Stimulated activated CD8-positive, alpha-beta memory T cell treated with anti-CD3 and anti-CD28 coated beads, Interleukin-12 subunit alpha, Interleukin-12 subunit beta, amount 100 ng/mL, for 1 hour (primary cell): Measurements from ENCODE around the gene TRAF3IP3.
A peak's percentile ranks its signal among the peaks of the same experiment; 100 is the strongest.
"Not testable (repeated sequence)": the region's sequence is repeated elsewhere in the genome, so short reads cannot be mapped to it uniquely, and the experiment has no call there.

Experiments
- DNase-seq: peaks from one replicate; pipeline ENCODE4 v3.0.0-alpha.2; 2020; ENCODE audit warnings: low read depth

The TRAF3IP3 gene

DNA sequence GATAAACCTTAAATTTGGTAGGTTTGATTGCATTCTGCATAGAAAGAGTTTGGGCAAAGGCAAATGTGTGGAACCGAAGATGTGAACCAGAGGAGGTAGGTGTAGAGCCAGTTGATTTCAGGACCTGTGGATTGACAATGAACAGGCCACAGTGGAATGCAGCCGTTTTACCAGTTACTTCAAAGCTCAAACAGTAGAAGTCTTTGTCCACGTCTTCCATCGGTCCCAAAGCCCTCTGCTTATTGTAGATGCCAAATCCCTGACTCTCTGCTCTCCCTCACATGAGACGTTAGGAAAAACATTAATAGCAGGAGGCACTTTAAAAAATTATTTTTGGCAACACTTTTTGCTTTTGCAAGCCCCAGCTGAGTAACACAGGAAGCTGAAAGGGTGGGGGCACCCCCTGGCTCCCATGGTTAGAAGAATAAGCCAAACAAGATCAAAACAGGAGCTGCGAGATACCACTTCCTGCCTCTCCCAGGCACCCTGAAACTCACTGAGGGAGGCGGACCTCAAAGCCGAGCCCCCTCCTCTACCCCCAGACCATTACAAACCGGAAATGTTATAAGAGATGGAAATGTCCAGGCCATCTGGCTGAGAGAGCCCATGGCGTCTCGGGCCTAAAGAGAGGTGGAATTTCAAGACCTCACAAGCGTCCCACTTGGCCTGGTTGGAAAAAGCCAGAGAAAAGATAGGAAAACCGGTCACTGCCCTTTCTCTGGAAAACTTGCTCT is 13.5 kb downstream of the TRAF3IP3 start:
- peak; percentile 53 for DNase-seq

DNA sequence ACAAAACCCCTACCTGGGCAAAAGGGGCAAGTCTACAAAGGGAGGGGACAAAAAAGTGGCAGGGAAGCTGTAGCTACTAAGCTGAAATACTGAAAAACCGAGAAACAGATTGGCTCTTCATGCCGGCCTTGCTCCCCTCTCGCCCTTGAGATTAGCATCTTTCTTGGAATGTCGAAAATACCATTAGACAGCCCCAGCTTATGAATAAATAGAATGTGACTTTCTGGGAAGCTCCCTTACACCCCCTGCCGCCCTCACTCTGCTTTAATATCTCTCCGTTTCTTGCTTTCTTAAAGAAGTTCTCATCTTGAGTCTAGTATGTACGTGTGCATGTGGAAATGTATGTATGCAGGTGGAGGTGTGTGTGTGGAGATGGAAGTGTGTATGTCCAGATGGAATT is 14.1 kb downstream of the TRAF3IP3 start:
- no peak for DNase-seq

DNA sequence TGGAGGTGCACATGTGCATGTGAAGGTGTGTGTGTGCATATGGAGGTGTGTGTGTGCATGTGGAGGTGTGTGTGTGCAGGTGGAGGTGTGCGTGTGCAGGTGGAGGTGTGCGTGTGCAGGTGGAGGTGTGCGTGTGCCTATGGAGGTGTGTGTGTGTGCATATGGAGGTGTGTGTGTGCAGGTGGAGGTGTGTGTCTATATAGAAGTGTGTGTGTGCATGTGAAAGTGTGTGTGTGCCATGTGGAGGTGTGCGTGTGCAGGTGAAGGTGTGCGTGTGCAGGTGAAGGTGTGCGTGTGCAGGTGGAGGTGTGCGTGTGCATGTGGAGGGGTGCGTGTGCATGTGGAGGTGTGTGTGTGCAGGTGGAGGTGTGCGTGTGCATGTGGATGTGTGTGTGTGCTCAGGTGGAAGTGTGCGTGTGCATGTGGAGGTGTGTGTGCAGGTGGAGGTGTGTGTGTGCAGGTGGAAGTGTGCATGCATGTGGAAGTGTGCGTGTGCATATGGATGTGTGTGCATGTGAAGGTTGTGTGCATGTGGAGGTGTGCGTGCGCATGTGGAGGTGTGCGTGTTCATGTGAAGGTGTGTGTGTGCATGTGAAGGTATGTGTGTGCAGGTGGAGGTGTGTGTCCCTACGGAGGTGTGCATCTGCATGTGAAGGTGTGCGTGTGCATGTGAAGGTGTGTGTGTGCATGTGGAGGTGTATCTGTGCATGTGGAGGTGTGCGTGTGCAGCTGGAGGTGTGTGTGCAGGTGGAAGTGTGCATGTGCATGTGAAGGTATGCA is 15.0 kb downstream of the TRAF3IP3 start:
- DNase-seq = no peak

DNA sequence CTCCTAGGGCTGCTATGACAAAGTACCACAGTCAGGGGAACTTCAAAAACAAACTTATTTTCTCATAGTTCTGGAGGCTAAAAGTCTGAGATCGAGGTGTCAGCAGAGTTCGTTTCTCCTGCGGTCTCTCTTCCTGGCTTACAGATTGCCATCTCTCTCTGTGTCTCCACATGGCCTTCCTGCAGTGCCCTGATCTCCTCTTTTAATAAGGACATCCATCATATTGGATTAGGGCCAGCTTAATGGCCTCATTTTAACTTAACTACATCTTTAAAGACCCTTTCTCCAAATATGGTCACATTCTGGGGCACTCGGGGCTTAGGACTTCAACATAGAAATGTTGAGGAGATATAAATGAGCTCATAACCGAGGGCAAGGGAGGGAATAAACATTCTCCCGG is 16.3 kb downstream of the TRAF3IP3 start:
- DNase-seq = no peak

DNA sequence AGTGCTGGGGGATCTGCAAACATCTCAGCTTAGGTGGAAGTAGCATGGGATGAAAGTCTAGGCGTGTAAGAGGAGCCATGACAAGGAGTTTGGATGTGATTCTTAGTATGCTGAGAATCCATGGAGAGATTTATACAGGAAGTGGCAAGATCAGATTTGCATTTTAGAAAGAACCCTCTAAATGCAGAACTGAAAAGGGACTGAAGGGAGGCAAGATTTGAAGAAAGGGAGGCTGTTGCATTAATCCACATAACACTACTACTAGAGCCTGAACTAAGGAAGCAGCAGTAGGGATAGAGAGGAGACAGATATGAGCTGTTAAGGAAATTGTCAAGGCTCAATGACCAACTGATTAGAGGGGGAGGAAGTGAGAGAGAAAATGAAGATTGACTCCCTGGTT is 18.7 kb downstream of the TRAF3IP3 start:
- DNase-seq = no peak

DNA sequence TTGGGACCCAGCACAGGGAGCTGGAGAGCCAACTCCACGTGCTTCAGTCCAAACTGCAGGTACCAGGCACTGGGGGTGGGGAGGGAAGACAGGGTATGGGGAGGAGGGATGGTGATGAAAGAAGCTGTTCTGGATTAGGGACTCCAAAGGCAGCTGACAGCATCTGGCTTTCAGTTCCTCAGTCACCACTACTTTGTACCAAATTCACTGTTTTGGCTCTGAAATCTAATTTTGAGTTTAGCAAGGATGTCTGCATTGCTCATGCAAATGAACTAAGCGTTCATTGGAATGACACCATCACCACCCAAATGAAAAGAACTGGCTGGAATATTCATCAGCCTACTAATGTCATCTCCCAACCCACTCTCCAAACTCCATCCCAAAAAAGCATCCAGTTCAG is 19.8 kb downstream of the TRAF3IP3 start:
- DNase-seq = no peak

DNA sequence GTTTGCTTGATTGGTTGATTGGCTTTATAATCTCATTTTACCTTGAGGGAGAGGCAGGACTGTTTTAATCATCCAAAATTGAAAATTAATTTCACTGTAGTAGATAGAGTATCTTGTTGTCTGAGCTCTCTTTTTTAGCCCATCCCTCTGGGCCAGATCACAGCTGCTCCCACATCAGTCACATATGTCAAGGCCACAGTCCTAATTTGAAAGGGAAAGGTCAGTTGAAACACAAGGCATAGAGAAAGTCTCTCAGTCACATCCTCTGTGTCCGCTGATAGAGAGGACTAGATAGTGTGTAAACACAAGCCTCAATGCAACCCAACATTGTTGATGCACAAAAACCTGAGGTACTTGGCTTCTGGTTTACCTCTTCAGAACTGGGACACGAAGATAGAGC is 21.7 kb downstream of the TRAF3IP3 start:
- no peak for DNase-seq

DNA sequence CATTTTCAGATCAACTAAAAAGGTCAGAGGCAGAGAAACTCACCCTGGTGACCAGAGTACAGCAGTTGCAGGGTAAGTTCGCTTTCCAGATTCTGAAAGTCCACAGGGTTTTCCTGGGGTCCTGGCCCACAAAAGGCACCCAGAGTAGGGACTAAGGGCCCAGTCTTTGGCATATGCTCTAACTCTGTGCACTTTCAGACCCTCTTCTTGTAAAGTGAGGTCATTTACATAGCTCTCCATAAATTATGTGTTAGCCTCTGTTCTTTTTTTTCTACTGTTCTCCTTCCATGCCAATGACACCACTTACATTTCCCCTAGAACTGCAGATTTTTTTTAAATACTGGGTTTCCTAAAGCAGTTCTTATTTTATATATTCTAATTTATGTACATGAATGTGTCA is 22.2 kb downstream of the TRAF3IP3 start:
- DNase-seq = no peak

DNA sequence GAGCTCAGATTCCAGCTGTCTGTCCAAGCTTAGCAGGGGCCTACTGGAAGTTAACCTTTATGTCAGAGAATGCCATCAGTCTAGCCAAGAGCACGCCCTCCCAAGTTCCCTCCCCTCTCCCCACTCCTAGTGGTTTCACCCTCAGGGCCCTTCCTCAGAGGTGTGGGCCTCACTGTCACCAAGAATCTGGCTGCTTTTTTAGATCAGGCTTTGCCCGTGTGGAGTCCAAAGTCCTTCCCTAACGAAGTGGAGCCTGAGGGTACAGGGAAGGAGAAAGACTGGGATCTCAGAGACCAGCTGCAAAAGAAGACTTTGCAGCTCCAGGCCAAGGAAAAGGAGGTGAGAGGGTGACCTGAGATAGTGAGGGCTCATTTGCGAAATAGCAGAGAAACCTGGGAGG is 24.4 kb downstream of the TRAF3IP3 start:
- DNase-seq = no peak

DNA sequence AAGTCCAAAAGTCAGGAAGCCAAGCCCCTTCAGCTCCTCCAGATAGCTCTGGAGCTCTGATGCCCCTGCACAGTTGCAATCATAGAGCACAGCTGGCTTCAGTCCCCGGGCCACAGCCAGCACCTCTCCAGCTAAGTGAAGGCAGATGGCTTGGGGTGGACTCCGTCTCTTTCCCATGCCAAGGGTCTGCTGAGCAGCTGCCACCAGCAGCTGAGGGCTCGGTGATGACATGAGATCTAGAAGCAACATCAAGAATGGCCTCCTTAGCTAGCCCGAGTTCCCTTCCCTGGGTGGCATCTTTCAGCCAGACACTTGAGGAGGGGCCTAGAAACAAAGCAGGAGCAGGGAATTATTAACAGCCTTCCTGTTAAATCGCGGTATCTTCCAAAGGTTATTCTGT is 27.5 kb downstream of the TRAF3IP3 start:
- DNase-seq = no peak

DNA sequence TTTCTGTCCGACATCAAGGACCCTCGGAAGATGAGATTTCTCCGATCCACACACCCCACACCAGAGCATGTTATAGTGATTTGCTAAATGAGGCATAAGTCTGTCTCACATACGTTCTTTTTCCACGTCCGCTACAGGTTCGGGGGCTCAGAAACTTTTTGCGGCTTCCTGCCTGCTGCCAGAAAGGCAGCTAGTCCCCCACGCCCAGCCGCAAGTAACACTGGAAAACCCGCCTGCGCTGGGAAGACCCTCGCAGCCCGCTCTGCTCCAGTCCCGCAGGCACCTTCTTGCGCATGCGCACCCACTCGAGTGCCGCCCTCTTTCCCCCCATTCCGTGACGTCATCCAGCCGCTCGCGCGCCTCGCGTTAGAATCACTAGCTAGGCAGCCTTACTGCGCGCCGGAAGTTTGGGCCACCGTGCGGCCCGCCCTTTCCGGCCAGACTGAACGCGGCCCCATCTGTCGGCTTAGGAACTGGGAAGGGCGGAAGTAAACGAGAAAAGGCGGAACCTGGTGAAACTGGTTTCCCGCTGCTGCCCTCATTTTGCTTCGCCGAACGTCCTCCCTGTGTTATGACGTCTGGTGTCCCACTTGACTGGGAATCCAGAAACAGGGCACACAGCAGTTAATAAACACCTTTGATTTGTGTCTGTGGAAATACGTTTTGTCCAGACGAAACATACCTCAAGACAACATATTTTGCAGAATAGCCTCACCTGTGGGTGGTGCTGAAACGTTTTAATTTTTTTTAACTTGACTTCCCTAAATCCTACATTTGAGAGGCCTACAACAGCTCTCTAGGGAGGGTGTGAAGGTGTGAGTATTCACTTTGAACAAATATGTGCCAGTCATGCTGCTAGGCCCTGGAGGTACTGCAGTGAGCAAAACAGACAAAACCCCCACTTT is 28.7 kb downstream of the TRAF3IP3 start, which contains the start of gene C1orf74:
C1orf74 (minus strand) TSS at position 295 of the 905 bp plus-strand sequence. CDS start 925 bp downstream, outside the sequence.
- peak; percentile 100 for DNase-seq

DNA sequence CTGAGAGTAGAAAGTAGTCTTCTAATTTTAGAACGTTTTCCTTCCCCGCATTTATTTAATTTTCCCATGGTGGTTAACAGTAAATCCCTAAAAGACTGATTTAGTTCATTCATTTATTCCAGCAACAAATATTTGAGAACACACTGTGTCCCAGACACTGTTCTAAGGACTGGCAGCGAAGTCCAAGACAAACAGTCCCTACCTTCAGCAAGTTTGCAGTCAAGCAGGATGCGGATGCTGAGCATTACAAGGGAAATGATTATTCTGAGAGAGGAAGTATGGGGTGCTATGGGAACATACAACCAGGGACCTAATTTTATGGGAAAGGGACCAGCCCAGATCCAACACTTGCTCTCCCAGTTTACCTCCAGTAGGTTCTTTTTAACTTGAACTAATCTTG is 29.7 kb downstream of the TRAF3IP3 start:
- DNase-seq = no peak

DNA sequence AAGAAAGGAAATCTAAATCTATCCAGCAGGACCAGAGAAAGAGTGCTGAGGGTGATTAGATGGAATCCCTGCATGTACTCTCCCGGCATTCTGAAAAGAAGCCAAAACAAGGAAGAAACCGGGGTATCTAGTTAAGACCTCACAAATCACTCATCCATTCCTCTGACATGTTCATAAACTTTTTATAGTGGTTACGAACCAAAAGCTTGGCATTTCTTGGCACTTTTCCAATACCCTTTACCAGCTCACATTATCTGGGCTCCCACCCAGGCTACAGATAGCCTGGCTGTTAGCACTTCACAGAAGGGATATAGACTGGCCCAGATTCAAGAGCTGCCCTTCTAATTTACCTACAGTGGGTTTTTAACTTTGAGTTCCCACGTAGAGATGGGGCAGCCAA is 30.3 kb downstream of the TRAF3IP3 start:
- DNase-seq = no peak

DNA sequence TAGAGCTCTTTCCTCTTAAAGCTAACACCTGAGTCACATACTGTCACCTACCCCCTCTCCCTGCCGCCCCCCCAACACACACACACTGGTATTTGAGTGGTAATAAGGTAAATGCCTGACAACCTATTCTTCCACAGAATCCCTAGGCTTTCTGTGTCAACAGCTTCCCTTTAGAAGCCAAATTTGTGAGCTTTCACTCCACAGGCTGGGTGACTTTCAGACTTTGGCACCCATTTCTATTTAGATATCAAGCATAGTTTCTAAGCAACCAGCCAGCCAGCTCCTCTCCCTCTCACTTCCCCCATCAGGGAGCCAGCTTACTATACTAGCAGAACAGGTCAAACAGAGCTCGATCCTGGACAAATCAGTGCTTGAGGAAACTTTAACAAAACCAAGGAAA is 31.7 kb downstream of the TRAF3IP3 start:
- DNase-seq = no peak

DNA sequence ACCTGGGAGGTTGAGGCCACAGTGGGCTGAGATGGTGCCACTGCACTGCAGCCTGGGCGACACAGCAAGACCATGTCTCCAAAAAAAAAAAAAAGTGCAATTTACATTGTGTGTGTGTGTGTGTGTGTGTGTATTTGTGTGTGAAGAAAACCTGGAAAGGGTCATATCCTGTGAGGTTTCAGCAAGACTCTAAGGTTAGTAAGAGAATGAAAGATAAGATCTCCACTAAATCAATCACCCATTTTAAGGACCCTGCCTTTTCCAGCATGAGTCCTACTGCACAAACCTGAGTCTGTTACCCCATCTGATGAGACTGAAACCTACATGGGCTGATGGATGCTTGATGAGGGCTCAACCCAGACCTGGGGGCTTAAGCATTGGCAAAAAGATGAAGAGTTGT is 33.4 kb downstream of the TRAF3IP3 start:
- no peak for DNase-seq

DNA sequence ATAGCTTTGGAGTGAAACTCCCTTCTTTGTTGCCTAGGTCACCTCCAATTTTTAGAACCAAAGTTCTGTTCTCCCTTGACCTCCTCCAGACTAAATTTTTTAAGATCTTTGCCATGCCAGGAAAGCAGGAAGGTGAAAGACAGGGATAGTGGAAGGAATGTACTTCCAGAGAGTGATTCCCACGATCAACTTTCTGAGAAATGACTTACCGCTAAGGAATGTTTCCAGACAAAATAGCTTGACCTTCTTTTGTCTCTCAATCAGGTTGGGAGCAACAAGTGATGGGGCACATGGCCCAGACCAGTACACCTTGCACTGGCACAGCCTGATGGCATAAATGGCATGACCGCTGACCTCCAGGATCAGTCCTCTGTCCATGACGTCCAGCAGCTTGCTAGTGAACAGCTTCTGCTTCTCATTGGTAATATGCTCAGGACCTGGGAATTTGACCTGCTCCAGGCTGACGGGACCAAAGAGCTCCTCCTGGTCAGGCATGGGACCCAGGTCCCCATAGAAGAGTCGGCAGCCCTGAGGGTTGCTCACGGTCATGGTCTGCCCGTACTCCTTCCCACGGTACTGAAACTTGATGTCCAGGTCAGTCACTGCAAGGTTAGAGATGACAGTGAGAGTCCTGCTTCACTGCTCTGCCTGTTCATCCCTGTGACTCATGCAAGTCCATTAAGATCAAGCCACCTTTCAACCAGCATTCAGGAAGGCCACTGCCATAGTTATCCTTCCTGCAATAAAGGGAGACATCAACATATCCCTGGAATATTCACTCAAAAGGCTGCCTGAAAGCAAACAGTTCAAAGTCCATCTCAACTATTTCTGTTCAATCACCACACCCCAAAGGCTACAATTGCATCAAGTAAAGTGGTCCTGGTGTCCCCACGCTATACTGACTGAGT is 34.7 kb downstream of the TRAF3IP3 start:
- DNase-seq = no peak

DNA sequence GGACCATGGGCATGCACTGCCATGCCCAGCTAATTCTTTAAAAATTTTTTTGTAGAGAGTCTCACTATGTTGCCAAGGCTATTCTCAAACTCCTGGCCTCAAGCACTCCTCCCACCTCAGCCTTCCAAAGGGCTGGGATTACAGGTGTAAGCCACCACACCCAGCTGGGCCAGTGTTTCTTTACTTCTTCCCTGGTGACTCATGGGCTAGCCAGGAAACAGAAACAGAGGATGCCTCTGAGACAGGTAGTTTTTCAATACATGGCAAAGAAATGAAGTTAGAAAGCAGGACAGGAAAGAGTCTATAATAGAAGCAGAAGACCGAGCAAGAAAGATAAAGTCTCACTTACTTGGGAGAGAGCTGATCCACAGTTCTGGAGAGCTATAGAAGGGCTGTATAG is 36.1 kb downstream of the TRAF3IP3 start:
- no peak for DNase-seq

DNA sequence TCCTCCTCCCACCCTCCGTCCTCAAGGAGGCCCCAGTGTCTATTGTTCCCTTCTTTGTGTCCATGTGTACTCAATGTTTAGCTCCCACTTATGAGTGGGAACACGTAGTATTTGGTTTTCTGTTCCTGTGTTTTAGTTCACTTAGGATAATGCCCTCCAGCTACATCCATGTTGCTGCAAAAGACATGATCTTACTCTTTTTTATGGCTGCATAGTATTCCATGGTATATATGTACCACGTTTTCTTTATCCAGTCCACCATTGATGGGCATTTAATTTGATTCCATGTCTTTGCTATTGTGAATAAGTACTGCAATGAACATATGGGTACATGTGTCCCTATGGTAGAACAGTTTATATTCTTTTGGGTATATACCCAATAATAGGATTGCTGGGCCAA is 37.9 kb downstream of the TRAF3IP3 start:
- DNase-seq = not testable (repeated sequence)

DNA sequence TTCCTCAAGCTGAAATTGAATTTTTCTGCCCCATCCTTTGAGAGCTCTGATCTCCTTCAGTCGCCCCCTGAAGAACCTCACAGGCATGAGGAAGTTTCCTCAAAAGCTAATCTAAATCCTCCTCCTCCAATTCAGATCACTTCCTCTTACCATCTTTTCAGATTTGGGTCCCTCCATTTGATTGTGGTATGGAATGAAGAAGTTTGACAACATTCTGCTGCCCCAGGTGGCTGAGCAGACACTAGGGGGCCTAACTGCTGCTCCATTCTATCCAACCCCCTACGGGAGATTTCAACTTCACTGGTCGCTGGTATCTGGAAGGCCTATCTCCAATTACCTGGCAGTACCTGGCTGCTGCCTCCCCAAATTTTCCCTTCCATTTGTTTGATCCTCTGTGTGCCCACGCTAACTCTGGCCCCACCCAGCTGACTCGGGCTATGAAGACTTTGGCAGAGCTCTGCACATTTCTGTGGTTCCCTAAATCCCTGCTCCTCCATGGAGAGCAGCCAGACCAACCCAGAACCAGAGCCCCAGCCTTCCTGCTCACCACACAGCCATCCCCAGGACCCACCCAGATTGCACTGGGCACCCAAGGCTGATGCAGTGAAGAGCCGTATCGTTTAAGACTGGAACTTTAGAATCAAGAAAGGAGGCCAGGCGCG is 42.3 kb downstream of the TRAF3IP3 start:
- DNase-seq = no peak

DNA sequence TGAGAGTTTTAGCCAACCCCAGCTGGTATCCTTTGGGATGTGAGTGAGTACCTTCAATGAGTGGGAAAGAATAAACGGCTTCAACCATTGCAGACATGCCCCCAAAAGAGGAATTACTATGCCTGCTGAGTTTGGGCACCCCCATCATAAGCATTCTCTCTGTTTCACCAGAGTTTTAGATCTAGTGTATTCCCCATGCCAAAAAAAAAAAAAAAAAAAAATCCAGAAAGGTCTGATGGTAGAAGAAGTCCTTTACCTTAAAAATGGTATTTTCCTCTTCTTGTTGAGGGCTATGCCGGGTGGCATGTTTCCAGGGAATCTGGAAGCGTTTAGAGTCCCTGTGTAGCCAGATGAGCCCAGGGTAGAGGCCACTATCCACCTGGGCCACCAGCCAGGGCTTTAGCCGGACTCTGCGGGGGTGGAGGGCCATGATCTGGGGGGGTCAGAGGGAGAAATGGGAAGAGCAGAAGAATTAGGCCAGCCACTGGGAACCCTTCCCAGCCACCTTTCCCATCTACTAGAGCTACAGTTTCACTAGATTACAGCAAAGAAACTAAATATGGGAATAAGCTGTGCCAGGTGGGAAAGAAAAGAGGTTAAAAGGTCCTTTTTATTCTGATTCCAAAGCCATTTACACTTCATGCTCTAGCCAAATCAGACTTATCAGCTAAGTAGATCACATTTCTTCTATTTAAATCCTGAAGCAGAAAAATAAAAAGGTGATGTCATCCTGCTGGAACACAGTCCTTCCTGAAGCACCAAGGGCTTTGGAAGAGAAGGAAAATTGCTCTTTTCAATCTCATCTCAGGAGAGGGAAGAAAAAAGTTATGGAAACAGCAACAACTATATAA is 45.4 kb downstream of the TRAF3IP3 start:
- no peak for DNase-seq
